K562 (cell line): ENCODE data around the gene SHISA6. TPM values are rescaled to one million over a fixed set of nuclear protein-coding genes. Genes with fewer than 3 reads are reported as not detected.

Experiments
- ATAC-seq: fragments of 200-7000 bp; cut with Tn5 transposase; 3 replicates; pipeline ENCODE4 v1.9.1; 2020; ENCODE audit warnings: moderate library complexity
- BruUV-seq: library from RNA; stranded (reverse); fragments of 400-500 nt; replicated peaks from 2 replicates; lab custom pipeline; 2021; lab: Mats Ljungman, UMichigan
- CTCF ChIA-PET: fragments of 300-600 bp; formaldehyde crosslinking; extraction: SDS; loops from one replicate; lab custom pipeline; 2021; ENCODE audit warnings: low intra/inter-chr PET ratio; lab: Yijun Ruan, JAX
- POLR2A ChIA-PET: fragments of 300-600, 350-650 bp; sonication (Branson Sonifier 250); formaldehyde crosslinking; extraction: SDS; loops from one replicate; lab custom pipeline; 2021; ENCODE audit warnings: antibody characterized with exemption, inconsistent platforms; lab: Yijun Ruan, JAX
- DNase-seq, 4 experiments: peaks; one replicate each; pipeline versions ENCODE4 v3.0.0 to v3.0.0-alpha.2; 2011 to 2018; ENCODE audit warnings: low spot score in 3 of 4, mixed read lengths in 3 of 4; ENCODE audit errors: extremely low read depth in 1 of 4
- FAIRE-seq: peaks from 2 replicates; lab custom pipeline; 2011; peaks lifted over from hg19 to GRCh38; lab: Jason Lieb, UNC
- H2AFZ ChIP-seq: 2 replicates; pipeline ENCODE4 v1.6.0; 2011; ENCODE audit warnings: low read depth, low read length, control low read depth, inconsistent platforms
- H3K27ac ChIP-seq: fragments of 200-600 bp; 3 replicates; pipeline ENCODE4 v1.8.0; 2011; ENCODE audit warnings: low read depth, mild to moderate bottlenecking, control low read depth, inconsistent platforms, low read length, moderate library complexity, mixed read lengths; ENCODE audit errors: extremely low read depth
- H3K27me3 ChIP-seq, 2 experiments: fragments of 300-600 bp in 1 of 2; 2 replicates in 1 of 2; 3 replicates in 1 of 2; pipeline versions ENCODE4 v1.6.0 to v1.8.0; 2011; ENCODE audit warnings: inconsistent platforms in 2 of 2, low read length in 2 of 2, mild to moderate bottlenecking in 1 of 2, mixed read lengths in 1 of 2, moderate library complexity in 1 of 2; ENCODE audit not compliant: control insufficient read depth in 2 of 2, insufficient read depth in 2 of 2
- H3K36me3 ChIP-seq: fragments of 300-600 bp; 3 replicates; pipeline ENCODE4 v1.8.0; 2011; ENCODE audit warnings: mild to moderate bottlenecking, low read length, inconsistent platforms; ENCODE audit not compliant: control insufficient read depth, insufficient read depth
- H3K4me1 ChIP-seq, 2 experiments: fragments of 200-600 bp in 1 of 2; replicated peaks in 1 of 2; 2 replicates in 1 of 2; 3 replicates in 1 of 2; pipeline versions ENCODE4 v1.5.1 to v1.8.0; 2011; ENCODE audit warnings: inconsistent platforms in 2 of 2, low read length in 2 of 2, mild to moderate bottlenecking in 1 of 2, mixed read lengths in 1 of 2, moderate library complexity in 1 of 2; ENCODE audit not compliant: control insufficient read depth in 2 of 2, insufficient read depth in 2 of 2
- H3K4me2 ChIP-seq: 2 replicates; pipeline ENCODE4 v1.6.1; 2011; ENCODE audit warnings: low read length, control low read depth, inconsistent platforms, mixed read lengths; ENCODE audit not compliant: insufficient read depth
- H3K4me3 ChIP-seq: fragments of 200-600 bp; sonication (generic), shearing (Covaris generic); 2 replicates; pipeline ENCODE4 v1.5.1; 2016; ENCODE audit warnings: control low read depth, inconsistent platforms
- H3K79me2 ChIP-seq: fragments of 200-600 bp; 3 replicates; pipeline ENCODE4 v1.8.0; 2011; ENCODE audit warnings: low read length, inconsistent platforms; ENCODE audit not compliant: control insufficient read depth, insufficient read depth
- H3K9ac ChIP-seq, 2 experiments: 2 replicates each; pipeline versions ENCODE4 v1.6.0 to v1.6.1; 2011; ENCODE audit warnings: low read depth in 2 of 2, low read length in 2 of 2, control low read depth in 1 of 2, inconsistent platforms in 1 of 2, mild to moderate bottlenecking in 1 of 2, mixed read lengths in 1 of 2; ENCODE audit not compliant: insufficient read depth in 1 of 2
- H3K9me1 ChIP-seq: one replicate; pipeline ENCODE4 v1.6.0; 2011; ENCODE audit warnings: inconsistent platforms, mild to moderate bottlenecking, low read length, moderate library complexity; ENCODE audit not compliant: control insufficient read depth, insufficient read depth
- H3K9me3 ChIP-seq: replicated peaks from 2 replicates; pipeline ENCODE4 v1.5.1; 2011; ENCODE audit warnings: low read depth, low read length, inconsistent platforms; ENCODE audit not compliant: control insufficient read depth, insufficient read depth
- H4K20me1 ChIP-seq: replicated peaks from 2 replicates; pipeline ENCODE4 v1.6.1; 2011; ENCODE audit warnings: low read length, inconsistent platforms, mixed read lengths; ENCODE audit not compliant: control insufficient read depth, insufficient read depth
- ADNP ChIP-seq: fragments of 200-800 bp; sonication (Bioruptor generic); IDR thresholded peaks from 2 replicates; pipeline ENCODE4 v1.6.1; 2016; ENCODE audit warnings: missing genetic modification characterization, missing compliant biosample characterization
- EP300 ChIP-seq: IDR thresholded peaks from 2 replicates; pipeline ENCODE4 v1.6.1; 2012; ENCODE audit warnings: low read length, improper control_type of control experiment
- MAFG ChIP-seq: fragments of 450-650 bp; conservative IDR thresholded peaks from 2 replicates; pipeline ENCODE4 v1.6.1; 2016; ENCODE audit warnings: missing genetic modification characterization, missing compliant biosample characterization
- NUFIP1 ChIP-seq: fragments of 450-650 bp; IDR thresholded peaks from 2 replicates; pipeline ENCODE4 v1.6.1; 2018; ENCODE audit not compliant: partially characterized antibody
- PTTG1 ChIP-seq: fragments of 450-650 bp; IDR thresholded peaks from 2 replicates; pipeline ENCODE4 v1.6.1; 2016; ENCODE audit warnings: low read depth, mild to moderate bottlenecking, missing genetic modification characterization, missing compliant biosample characterization
- TEAD1 ChIP-seq, 2 experiments: fragments of 450-650 bp in 1 of 2; sonication (generic) in 1 of 2; formaldehyde crosslinking; IDR thresholded peaks; 2 replicates each; pipeline versions ENCODE4 v1.4.0 to v1.8.0; 2020 to 2022; ENCODE audit warnings: mild to moderate bottlenecking in 2 of 2, missing genetic modification reagents in 1 of 2
- WGBS: fragments of 100-300 bp; shearing (Covaris generic); methylation state at CpG from one replicate; pipeline ENCODE4 v1.1.6; 2016; ENCODE audit warnings: low coverage, mixed read lengths; ENCODE audit not compliant: insufficient coverage; ENCODE audit errors: missing lambda C conversion rate; 5-methylcytosine and 5-hydroxymethylcytosine counted together
- in situ Hi-C: fragments of 300-500 bp; cut with MboI; formaldehyde crosslinking; loops from 4 replicates; pipeline ENCODE4 v1.15.0; 2018; ENCODE audit warnings: inconsistent platforms, mixed read lengths
- intact Hi-C: fragments of 100-400 bp; cut with micrococcal nuclease; formaldehyde crosslinking; loops from 2 replicates; pipeline ENCODE4 v1.14.2; 2022
- polyA plus RNA-seq, 8 experiments: library from polyadenylated mRNA; depleted of rRNA in 4 of 8; stranded (reverse) in 5 of 8; unstranded in 3 of 8; fragments of >200 nt; fragmentation: Nextera tagmentation in 2 of 8; fragmentation: Illumina TruSeq in 1 of 8; extraction: Ambion mirVana in 2 of 8; extraction: Trizol in 1 of 8; gene quantifications; 2 replicates each; pipeline versions ENCODE4 v1.2.1 to v1.2.3, GENCODE V29; 2011 to 2014; ENCODE audit warnings: inconsistent platforms in 1 of 8, missing spikeins in 1 of 8
- total RNA-seq, 7 experiments: library from RNA; depleted of rRNA in 6 of 7; stranded (reverse); fragments of >200 nt in 6 of 7; fragmentation: Illumina TruSeq in 2 of 7; extraction: Trizol in 2 of 7; gene quantifications; 2 replicates each; pipeline versions ENCODE4 v1.2.1 to v1.2.3, GENCODE V29; 2011 to 2021; ENCODE audit warnings: low replicate concordance in 1 of 7
- TF ChIP-seq, protein P1 (sequence below): sonication (generic); formaldehyde crosslinking; IDR thresholded peaks from 2 replicates; pipeline ENCODE4 v1.8.0; 2022; ENCODE audit warnings: mild to moderate bottlenecking, missing genetic modification reagents
- TF ChIP-seq, protein P2 (sequence below): fragments of 150-350 bp; IDR thresholded peaks from 2 replicates; pipeline ENCODE4 v1.6.1; 2014; ENCODE audit warnings: low read depth, mild to moderate bottlenecking, low read length, borderline replicate concordance
- TF ChIP-seq, protein P3 (sequence below): fragments of 250-450 bp; sonication (Bioruptor Pico); IDR thresholded peaks from 2 replicates; pipeline ENCODE4 v1.8.0; 2021; ENCODE audit warnings: mild to moderate bottlenecking, moderate library complexity
- TF ChIP-seq, protein P4 (sequence below), 2 experiments: fragments of 450-650 bp in 1 of 2; sonication (generic) in 1 of 2; formaldehyde crosslinking in 1 of 2; IDR thresholded peaks in 1 of 2; conservative IDR thresholded peaks in 1 of 2; 2 replicates each; pipeline versions ENCODE4 v1.6.1 to v1.8.1; 2016 to 2023; ENCODE audit warnings: mild to moderate bottlenecking in 2 of 2, moderate library complexity in 2 of 2, inconsistent platforms in 1 of 2, missing genetic modification reagents in 1 of 2
- TF ChIP-seq, protein P5 (sequence below): fragments of 450-650 bp; conservative IDR thresholded peaks from 2 replicates; pipeline ENCODE4 v1.6.1; 2016; ENCODE audit warnings: missing genetic modification characterization, low read depth, mild to moderate bottlenecking, missing compliant biosample characterization, moderate library complexity

SHISA6 gene
- total and polyA plus RNA-seq, 9 of the 15 experiments (the other 6 are each of a cell fraction or from before 2014, with no cell fraction given): not detected

DNA sequence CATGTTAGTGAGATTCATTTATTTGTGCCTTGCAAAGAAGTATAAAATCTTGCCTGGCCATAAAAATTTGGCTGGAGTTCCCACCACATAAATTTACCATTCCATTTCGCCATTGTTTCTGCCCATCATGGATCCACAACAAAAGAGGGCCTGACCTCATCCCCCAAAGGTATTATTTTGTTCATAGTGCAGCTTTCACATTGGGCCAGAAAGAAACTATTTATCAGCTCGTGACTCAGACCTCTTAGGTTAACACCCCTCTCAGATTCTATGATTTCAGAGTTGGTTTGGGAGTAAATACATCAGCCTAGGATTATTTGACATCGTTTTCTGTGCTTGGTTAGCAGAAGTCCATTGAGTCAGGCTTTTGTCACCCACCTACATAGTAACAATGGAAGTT lies 108.1 kb downstream of the SHISA6 start:
- TF ChIP-seq, protein P1, sequence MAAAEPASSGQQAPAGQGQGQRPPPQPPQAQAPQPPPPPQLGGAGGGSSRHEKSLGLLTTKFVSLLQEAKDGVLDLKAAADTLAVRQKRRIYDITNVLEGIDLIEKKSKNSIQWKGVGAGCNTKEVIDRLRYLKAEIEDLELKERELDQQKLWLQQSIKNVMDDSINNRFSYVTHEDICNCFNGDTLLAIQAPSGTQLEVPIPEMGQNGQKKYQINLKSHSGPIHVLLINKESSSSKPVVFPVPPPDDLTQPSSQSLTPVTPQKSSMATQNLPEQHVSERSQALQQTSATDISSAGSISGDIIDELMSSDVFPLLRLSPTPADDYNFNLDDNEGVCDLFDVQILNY (CRISPR knock-in tag): no peak
- TF ChIP-seq, protein P2, sequence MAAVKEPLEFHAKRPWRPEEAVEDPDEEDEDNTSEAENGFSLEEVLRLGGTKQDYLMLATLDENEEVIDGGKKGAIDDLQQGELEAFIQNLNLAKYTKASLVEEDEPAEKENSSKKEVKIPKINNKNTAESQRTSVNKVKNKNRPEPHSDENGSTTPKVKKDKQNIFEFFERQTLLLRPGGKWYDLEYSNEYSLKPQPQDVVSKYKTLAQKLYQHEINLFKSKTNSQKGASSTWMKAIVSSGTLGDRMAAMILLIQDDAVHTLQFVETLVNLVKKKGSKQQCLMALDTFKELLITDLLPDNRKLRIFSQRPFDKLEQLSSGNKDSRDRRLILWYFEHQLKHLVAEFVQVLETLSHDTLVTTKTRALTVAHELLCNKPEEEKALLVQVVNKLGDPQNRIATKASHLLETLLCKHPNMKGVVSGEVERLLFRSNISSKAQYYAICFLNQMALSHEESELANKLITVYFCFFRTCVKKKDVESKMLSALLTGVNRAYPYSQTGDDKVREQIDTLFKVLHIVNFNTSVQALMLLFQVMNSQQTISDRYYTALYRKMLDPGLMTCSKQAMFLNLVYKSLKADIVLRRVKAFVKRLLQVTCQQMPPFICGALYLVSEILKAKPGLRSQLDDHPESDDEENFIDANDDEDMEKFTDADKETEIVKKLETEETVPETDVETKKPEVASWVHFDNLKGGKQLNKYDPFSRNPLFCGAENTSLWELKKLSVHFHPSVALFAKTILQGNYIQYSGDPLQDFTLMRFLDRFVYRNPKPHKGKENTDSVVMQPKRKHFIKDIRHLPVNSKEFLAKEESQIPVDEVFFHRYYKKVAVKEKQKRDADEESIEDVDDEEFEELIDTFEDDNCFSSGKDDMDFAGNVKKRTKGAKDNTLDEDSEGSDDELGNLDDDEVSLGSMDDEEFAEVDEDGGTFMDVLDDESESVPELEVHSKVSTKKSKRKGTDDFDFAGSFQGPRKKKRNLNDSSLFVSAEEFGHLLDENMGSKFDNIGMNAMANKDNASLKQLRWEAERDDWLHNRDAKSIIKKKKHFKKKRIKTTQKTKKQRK: no peak
- TF ChIP-seq, protein P3, sequence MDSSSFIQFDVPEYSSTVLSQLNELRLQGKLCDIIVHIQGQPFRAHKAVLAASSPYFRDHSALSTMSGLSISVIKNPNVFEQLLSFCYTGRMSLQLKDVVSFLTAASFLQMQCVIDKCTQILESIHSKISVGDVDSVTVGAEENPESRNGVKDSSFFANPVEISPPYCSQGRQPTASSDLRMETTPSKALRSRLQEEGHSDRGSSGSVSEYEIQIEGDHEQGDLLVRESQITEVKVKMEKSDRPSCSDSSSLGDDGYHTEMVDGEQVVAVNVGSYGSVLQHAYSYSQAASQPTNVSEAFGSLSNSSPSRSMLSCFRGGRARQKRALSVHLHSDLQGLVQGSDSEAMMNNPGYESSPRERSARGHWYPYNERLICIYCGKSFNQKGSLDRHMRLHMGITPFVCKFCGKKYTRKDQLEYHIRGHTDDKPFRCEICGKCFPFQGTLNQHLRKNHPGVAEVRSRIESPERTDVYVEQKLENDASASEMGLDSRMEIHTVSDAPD: no peak
- TF ChIP-seq, protein P4, sequence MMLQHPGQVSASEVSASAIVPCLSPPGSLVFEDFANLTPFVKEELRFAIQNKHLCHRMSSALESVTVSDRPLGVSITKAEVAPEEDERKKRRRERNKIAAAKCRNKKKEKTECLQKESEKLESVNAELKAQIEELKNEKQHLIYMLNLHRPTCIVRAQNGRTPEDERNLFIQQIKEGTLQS (IDR thresholded peaks at IDR 0.05): no peak
- TF ChIP-seq, protein P4 (CRISPR knock-in tag; conservative IDR thresholded peaks at IDR 0.05): no peak
- TF ChIP-seq PTTG1 (no peak), TEAD1 (CRISPR knock-in tag; IDR thresholded peaks at IDR 0.05) (no peak), MAFG (no peak), ADNP (tag) (no peak), NUFIP1 (no peak), EP300 (no peak)
- TF ChIP-seq, protein P5, sequence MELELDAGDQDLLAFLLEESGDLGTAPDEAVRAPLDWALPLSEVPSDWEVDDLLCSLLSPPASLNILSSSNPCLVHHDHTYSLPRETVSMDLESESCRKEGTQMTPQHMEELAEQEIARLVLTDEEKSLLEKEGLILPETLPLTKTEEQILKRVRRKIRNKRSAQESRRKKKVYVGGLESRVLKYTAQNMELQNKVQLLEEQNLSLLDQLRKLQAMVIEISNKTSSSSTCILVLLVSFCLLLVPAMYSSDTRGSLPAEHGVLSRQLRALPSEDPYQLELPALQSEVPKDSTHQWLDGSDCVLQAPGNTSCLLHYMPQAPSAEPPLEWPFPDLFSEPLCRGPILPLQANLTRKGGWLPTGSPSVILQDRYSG (tag): no peak
- Histone ChIP-seq H2AFZ (no peak overlapping the region), H3K36me3 (no peaks in the 10 kb centered on the region), H3K4me2 (no peak overlapping the region), H3K4me3 (no peak overlapping the region), H3K9ac (no peak overlapping the region), H3K4me1 (no peaks in the 10 kb centered on the region), H3K27me3 (no peaks in the 10 kb centered on the region), H3K9me3 (no peaks in the 10 kb centered on the region), H3K9me1 (no peaks in the 10 kb centered on the region), H3K27ac (no peak overlapping the region), H4K20me1 (no peaks in the 10 kb centered on the region), H3K79me2 (no peaks in the 10 kb centered on the region)
- FAIRE-seq: no peak
- ChIA-PET CTCF (no interaction called here), POLR2A (no interaction called here)
- no peak for DNase-seq
- BruUV-seq: no TSS peak
- in situ Hi-C loops (no loop called here), intact Hi-C loops (no loop called here)
- ATAC-seq: no peak
- WGBS: 0% methylated on average over 2 of the region's 3 CpGs
